HG03520 (cell line): ENCODE measurements around the gene PPP2R3C.
"Not testable (repeated sequence)": the region's sequence is repeated elsewhere in the genome, so short reads cannot be mapped to it uniquely, and the experiment has no call there.

Experiments used
- ATAC-seq: cut with Tn5 transposase; IDR thresholded peaks from one replicate; pipeline ENCODE4 v1.9.1; 2021; ENCODE audit warnings: mild to moderate bottlenecking, moderate library complexity; ENCODE audit not compliant: unreplicated experiment

The PPP2R3C gene

GRCh38 chr14:35133542-35134328 lies 11.9 kb upstream of the PPP2R3C start:
- ATAC-seq: no peak

- no peak for ATAC-seq
Observed at GRCh38 chr14:35124127-35124526, 2.3 kb upstream of the PPP2R3C start.

- ATAC-seq: no peak
Observed at GRCh38 chr14:35123388-35123703, 1.6 kb upstream of the PPP2R3C start.

GRCh38 chr14:35122696-35123387 lies 1.1 kb upstream of the PPP2R3C start:
- no peak for ATAC-seq

GRCh38 chr14:35121026-35121886 lies 534 bp downstream of the PPP2R3C start:
- ATAC-seq: peak; percentile 1

- no peak for ATAC-seq
Observed at GRCh38 chr14:35117112-35117511, 4.7 kb downstream of the PPP2R3C start.

GRCh38 chr14:35116242-35116641 lies 5.5 kb downstream of the PPP2R3C start:
- ATAC-seq: no peak

GRCh38 chr14:35114036-35114435 lies 7.8 kb downstream of the PPP2R3C start:
- ATAC-seq: no peak

GRCh38 chr14:35113308-35113950 lies 8.4 kb downstream of the PPP2R3C start:
- no peak for ATAC-seq

- ATAC-seq: no peak
Observed at GRCh38 chr14:35112641-35113040, 9.1 kb downstream of the PPP2R3C start.

GRCh38 chr14:35107866-35108265 lies 13.9 kb downstream of the PPP2R3C start:
- no peak for ATAC-seq

GRCh38 chr14:35094645-35095044 lies 27.1 kb downstream of the PPP2R3C start:
- ATAC-seq: not testable (repeated sequence)

GRCh38 chr14:35088514-35088913 lies 33.3 kb downstream of the PPP2R3C start:
- ATAC-seq: no peak

GRCh38 chr14:35085441-35085840 lies 36.3 kb downstream of the PPP2R3C start:
- no peak for ATAC-seq

GRCh38 chr14:35083530-35084150 lies 38.1 kb downstream of the PPP2R3C start:
- ATAC-seq: no peak

- ATAC-seq: no peak
Observed at GRCh38 chr14:35079742-35080141, 42.0 kb downstream of the PPP2R3C start.

GRCh38 chr14:35078082-35078481 lies 43.7 kb downstream of the PPP2R3C start:
- no peak for ATAC-seq

- no peak for ATAC-seq
Observed at GRCh38 chr14:35073486-35073885, 48.3 kb downstream of the PPP2R3C start.

- no peak for ATAC-seq
Observed at GRCh38 chr14:35072226-35072625, 49.6 kb downstream of the PPP2R3C start.

GRCh38 chr14:35068238-35069012 lies 53.4 kb downstream of the PPP2R3C start:
- no peak for ATAC-seq
